Daoy (cell line): Measurements from ENCODE around the gene GRIN2D. TPM values are rescaled to one million over a fixed set of nuclear protein-coding genes. Genes with fewer than 3 reads are reported as not detected.
"Not testable (repeated sequence)": the region's sequence is repeated elsewhere in the genome, so short reads cannot be mapped to it uniquely, and the experiment has no call there.

Source experiments
- DNase-seq: peaks from one replicate; pipeline ENCODE4 v3.0.0-alpha.2; 2015; ENCODE audit warnings: low read depth
- total RNA-seq: library from RNA; depleted of rRNA; stranded (reverse); fragments of >200 nt; shearing (Covaris generic); gene quantifications from 2 replicates; pipeline ENCODE4 v1.2.3, GENCODE V29; 2014

Gene GRIN2D
- total RNA-seq, 1 experiment from 2014 or later: not detected

- DNase-seq: no peak
These were observed 22.1 kb upstream of the GRIN2D start for GRCh38 chr19:48371367-48371766.

GRCh38 chr19:48371771-48372170 lies 21.7 kb upstream of the GRIN2D start:
- not testable (repeated sequence) for DNase-seq

DNA sequence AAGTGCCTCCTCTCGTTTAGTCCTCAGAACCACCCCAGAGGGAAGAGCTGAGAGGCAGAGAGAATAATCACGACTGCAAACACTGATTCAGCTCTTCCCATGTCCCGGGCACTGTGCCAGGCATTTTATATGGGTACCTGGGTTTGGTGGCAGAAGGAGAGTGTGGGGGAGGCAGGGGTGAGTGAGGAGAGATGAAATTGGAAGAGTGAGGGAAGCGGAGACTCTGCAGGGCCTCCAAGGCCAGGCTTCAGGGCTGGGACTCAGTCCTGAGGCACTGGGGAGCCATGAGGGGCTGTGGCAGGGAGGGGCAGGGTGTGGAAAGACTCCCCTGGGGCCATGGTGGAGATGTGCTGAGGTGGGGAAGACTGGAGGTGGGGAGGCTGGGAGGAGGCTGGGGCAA lies 20.6 kb upstream of the GRIN2D start:
- peak; percentile 71 for DNase-seq

DNA sequence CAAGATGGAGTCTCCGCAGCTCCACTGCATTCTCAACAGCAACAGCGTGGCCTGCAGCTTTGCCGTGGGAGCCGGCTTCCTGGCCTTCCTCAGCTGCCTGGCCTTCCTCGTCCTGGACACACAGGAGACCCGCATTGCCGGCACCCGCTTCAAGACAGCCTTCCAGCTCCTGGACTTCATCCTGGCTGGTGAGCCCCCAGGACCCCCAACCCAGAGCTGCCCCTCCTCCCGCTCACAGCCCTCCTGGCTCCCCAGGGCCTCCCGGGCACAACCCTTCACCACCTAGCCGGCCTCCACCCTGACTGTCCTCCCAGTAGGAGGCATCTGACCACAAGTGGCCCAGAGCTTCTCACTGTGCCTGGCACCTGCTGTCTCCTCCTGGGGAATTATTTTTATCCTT lies 19.9 kb upstream of the GRIN2D start:
- DNase-seq: no peak

DNA sequence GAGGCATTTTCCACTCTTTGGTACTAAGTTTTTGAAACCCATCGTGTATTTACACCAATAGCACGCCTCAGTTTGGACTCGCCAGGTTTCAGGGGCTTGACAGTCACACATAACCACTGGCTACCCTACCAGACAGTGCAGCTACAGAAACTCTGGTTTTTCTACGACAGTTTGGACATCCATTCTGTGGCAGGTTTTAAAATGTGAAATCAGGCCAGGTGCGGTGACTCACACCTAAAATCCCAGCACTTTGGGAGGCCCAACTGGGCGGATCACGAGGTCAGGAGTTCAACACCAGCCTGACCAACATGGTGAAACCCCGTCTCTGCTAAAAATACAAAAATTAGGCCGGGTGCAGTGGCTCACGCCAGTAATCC lies 15.3 kb upstream of the GRIN2D start:
- peak; percentile 34 for DNase-seq

DNA sequence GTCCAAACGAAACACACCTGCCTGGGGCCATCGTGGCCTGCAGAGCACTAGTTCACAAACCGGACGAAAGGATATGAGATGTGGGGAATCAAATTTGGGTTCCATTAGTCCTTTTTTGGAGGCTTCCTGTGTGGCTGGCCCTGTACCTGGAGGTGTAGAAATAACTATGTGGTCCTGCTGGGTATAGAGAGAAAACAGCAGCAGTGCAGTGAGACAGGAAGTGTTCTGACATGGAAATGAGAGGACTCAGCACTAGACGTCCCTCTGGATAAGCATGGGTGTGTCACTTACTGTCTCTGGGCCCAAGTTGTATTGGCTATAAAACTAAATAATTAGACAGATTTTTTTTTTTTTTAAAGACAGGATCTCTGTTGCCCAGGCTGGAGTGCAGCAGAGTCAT lies 14.4 kb upstream of the GRIN2D start:
- peak; percentile 40 for DNase-seq

GRCh38 chr19:48381178-48381950 lies 12.1 kb upstream of the GRIN2D start:
- DNase-seq: no peak

GRCh38 chr19:48382286-48382685 lies 11.2 kb upstream of the GRIN2D start:
- DNase-seq: no peak

GRCh38 chr19:48385461-48386087 lies 7.9 kb upstream of the GRIN2D start:
- DNase-seq: no peak

DNA sequence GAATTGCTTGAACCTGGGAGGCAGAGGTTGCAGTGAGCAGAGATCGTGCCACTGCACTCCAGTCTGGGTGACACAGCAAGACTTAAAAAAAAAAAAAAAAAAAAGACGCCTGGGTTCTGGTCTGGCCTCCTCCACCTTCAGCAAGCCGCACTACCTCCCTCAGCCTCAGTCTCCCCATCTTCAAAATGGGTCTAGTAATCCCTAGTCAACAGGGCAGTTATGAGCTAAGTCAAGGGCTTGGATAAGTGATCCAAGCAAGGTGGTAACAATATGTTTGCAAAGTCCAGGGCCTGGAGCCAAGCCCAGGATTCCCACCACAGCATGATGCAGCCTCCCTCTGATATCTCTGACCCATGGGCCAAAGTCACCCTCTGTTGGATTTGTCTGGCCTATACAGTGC lies 6.5 kb upstream of the GRIN2D start:
- DNase-seq: no peak

DNA sequence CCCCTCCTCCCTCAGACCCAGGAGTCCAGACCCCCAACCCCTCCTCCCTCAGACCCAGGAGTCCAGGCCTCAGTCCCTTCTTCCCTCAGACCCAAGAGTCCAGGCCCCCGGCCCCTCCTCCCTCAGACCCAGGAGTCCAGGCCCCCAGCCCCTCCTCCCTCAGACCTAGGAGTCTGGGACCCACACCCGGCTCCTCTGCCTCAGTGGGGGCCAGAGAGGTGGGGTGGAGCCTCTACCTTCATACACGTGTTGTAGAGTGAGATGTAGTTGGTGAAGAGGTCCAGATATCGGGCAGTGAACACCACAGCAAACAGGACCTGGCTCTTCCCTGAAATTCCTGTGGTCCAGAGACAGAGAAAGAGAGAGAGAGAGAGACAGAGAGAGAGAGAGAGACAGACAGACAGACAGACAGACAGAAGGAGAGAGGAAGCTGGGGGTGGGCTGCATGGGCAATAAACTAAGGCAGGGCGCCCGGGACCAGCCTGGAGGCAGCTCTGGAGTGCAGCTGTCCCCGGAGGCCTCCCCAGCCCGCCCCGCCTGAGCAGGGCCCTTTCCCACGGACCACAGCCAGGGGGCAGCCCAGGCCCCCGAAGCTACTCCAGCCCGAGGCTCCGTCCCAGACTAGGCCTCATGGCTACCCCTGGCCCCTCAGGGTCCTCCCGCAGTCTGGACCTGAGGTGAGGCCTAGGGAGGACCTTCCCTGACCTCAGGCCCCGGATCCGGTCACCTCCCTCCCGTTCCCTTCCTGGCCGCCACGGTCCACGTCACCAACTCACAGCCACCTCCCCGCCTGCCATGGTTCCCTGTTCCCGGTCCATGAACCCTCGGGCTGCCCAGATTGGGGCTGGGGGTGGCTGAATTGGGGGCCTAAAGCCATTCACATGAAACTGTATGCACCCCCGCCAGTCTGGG lies 3.0 kb upstream of the GRIN2D start:
- DNase-seq: peak; percentile 75

- DNase-seq: peak; percentile 76
These were observed 2.1 kb upstream of the GRIN2D start, which contains the start of gene KDELR1 for GRCh38 chr19:48391100-48392005. KDELR1 (minus strand) TSS chr19:48391551; CDS start chr19:48391358, 193 bp downstream.

GRCh38 chr19:48392006-48392344 lies 1.5 kb upstream of the GRIN2D start:
- DNase-seq: not testable (repeated sequence)

DNA sequence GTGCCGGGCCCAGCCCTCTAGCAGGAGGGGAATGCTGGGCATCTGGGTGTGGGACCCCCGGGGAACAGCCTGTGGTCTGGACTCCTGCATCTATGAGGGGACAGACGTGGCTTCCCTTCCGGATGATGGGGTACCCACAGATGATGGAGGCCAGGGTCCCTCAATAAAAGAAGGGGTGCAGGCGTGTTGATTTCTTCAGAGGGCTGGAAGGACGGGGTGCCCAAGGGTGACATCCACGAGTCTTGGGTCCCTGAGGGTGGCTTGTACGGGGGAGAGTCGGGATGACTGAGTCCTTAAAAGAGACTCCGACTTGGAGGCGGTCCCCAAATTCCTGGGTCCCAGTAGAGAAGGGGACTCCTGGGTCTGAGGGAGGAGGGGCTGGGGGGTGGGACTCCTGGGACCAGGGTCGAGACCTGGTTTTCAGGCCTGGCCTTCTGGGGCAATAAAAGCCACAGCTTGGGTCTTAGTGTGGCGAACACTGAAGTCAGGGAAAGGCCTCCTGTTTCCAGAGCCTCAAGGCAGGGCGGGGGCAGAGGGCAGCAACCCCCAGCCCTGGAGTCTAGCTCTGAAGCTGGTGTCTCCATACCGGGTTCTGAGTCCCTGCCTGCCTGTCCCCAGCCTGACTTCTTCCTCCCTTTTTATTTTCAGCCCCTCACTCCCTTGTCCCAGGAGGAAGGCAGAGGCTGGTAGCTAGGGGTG lies 459 bp upstream of the GRIN2D start:
- no peak for DNase-seq

GRCh38 chr19:48394331-48395169 lies 1.1 kb downstream of the GRIN2D start:
- DNase-seq: no peak

DNA sequence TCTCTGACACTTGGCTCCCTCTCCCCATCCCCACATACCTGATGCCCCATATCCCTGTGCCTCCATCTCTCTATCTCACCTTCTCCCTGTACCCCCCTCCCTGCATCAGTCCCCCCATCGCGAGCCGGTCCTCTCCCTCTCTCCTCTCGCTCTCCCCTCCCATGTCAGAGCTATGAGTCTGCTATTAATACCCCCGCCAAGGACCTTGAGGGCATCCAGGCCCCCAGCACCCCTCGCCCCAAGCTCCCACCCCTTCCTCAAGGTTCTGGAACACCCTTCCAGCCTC lies 1.6 kb downstream of the GRIN2D start:
- no peak for DNase-seq

- no peak for DNase-seq
These were observed 2.0 kb downstream of the GRIN2D start for GRCh38 chr19:48395499-48395898.

- no peak for DNase-seq
These were observed 2.8 kb downstream of the GRIN2D start for GRCh38 chr19:48396016-48396823.

DNA sequence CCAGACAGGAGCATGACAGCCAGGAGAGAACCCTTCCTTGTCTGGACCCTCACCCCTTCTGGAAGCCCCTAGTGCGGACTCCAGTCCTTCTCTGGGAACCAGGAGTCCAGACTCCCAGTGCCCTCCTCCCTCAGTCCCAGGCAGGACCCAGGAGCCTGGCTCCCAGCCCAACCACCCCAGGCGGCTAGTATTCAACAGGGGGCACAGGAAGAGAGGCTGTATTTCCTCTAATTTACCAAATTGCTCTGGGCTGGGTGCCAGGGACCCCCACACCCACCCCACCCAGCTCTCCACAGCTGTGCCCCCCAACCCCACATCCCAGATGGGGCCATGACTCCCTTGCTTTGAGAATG lies 3.3 kb downstream of the GRIN2D start:
- no peak for DNase-seq
